HepG2 (cell line): ENCODE results near the gene COLEC12. TPM values are rescaled to one million over a fixed set of nuclear protein-coding genes. Genes with fewer than 3 reads are reported as not detected.

Experiments used
- ATAC-seq: fragments of 200-7000 bp; cut with Tn5 transposase; 3 replicates; pipeline ENCODE4 v1.9.1; 2020; ENCODE audit warnings: mild to moderate bottlenecking, moderate library complexity
- BruUV-seq: library from RNA; stranded (reverse); fragments of 400-500 nt; replicated peaks from 2 replicates; lab custom pipeline; 2021; lab: Mats Ljungman, UMichigan
- CTCF ChIA-PET: fragments of 300-600 bp; formaldehyde crosslinking; extraction: SDS; loops from one replicate; lab custom pipeline; 2021; ENCODE audit warnings: low total read pairs, inconsistent platforms, low intra/inter-chr PET ratio; lab: Yijun Ruan, JAX
- POLR2A ChIA-PET: fragments of 350-600 bp; sonication (Branson Sonifier 250); formaldehyde crosslinking; loops from one replicate; lab custom pipeline; 2020; ENCODE audit warnings: antibody characterized with exemption, inconsistent platforms; lab: Yijun Ruan, JAX
- DNase-seq: peaks from one replicate; pipeline ENCODE4 v3.0.0-alpha.2; 2015; ENCODE audit warnings: low spot score
- FAIRE-seq: peaks from 3 replicates; lab custom pipeline; 2011; peaks lifted over from hg19 to GRCh38; lab: Jason Lieb, UNC
- H2AFZ ChIP-seq: one replicate; pipeline ENCODE4 v1.6.1; 2011; ENCODE audit warnings: low read length, inconsistent platforms
- H3K27ac ChIP-seq: fragments of 300-600 bp; 3 replicates; pipeline ENCODE4 v1.8.0; 2011; ENCODE audit warnings: mixed run types, mild to moderate bottlenecking, mixed read lengths, low read length, inconsistent platforms; ENCODE audit not compliant: insufficient read depth; ENCODE audit errors: extremely low read length
- H3K27me3 ChIP-seq, 2 experiments: fragments of 200-600 bp in 1 of 2; 2 replicates in 1 of 2; 3 replicates in 1 of 2; pipeline versions ENCODE4 v1.6.0 to v1.8.0; 2011; ENCODE audit warnings: low read length in 2 of 2, mild to moderate bottlenecking in 2 of 2, moderate library complexity in 2 of 2, inconsistent platforms in 1 of 2; ENCODE audit not compliant: insufficient read depth in 2 of 2, control insufficient read depth in 1 of 2
- H3K36me3 ChIP-seq, 2 experiments: fragments of 200-600 bp in 1 of 2; replicated peaks in 1 of 2; 2 replicates in 1 of 2; 3 replicates in 1 of 2; pipeline versions ENCODE4 v1.5.1 to v1.8.0; 2011; ENCODE audit warnings: low read length in 2 of 2, inconsistent platforms in 1 of 2; ENCODE audit not compliant: insufficient read depth in 2 of 2, control insufficient read depth in 1 of 2
- H3K4me1 ChIP-seq: 2 replicates; pipeline ENCODE4 v1.5.1; 2012; ENCODE audit warnings: low read length, inconsistent platforms; ENCODE audit not compliant: insufficient read depth
- H3K4me2 ChIP-seq: 2 replicates; pipeline ENCODE4 v1.6.0; 2011; ENCODE audit warnings: low read depth, low read length, inconsistent platforms
- H3K4me3 ChIP-seq, 3 experiments: fragments of 200-600 bp in 1 of 3; sonication (generic), shearing (Covaris generic) in 1 of 3; replicated peaks in 1 of 3; 2 replicates each; pipeline ENCODE4 v1.5.1; 2011 to 2016; ENCODE audit warnings: low read length in 3 of 3, inconsistent platforms in 2 of 3, low read depth in 2 of 3, mild to moderate bottlenecking in 2 of 3, control low read depth in 1 of 3, mixed read lengths in 1 of 3; ENCODE audit not compliant: insufficient read depth in 1 of 3
- H3K79me2 ChIP-seq: one replicate; pipeline ENCODE4 v1.6.1; 2011; ENCODE audit warnings: low read length, inconsistent platforms; ENCODE audit not compliant: insufficient read depth
- H3K9ac ChIP-seq: 2 replicates; pipeline ENCODE4 v1.6.0; 2011; ENCODE audit warnings: mild to moderate bottlenecking, low read depth, low read length, inconsistent platforms; ENCODE audit not compliant: insufficient read depth
- H3K9me3 ChIP-seq: 2 replicates; pipeline ENCODE4 v1.5.1; 2012; ENCODE audit warnings: mild to moderate bottlenecking, low read length
- H4K20me1 ChIP-seq: 2 replicates; pipeline ENCODE4 v1.6.0; 2011; ENCODE audit warnings: inconsistent platforms, mild to moderate bottlenecking, low read length, moderate library complexity; ENCODE audit not compliant: insufficient read depth
- ATAD3A ChIP-seq: sonication (generic); formaldehyde crosslinking; IDR thresholded peaks from 2 replicates; pipeline ENCODE4 v1.4.0; 2020; ENCODE audit warnings: missing genetic modification reagents
- ATF1 ChIP-seq: IDR thresholded peaks from 2 replicates; pipeline ENCODE4 v1.6.1; 2016; ENCODE audit warnings: mild to moderate bottlenecking, control low read depth
- EHMT2 ChIP-seq: fragments of 200-600 bp; sonication (generic); IDR thresholded peaks from 2 replicates; pipeline ENCODE4 v1.7.0; 2017; ENCODE audit warnings: antibody characterized with exemption, low read depth, low read length, borderline replicate concordance
- IKZF1 ChIP-seq: fragments of 450-650 bp; IDR thresholded peaks from 2 replicates; pipeline ENCODE4 v1.7.1; 2016
- IKZF5 ChIP-seq: IDR thresholded peaks from 2 replicates; pipeline ENCODE4 v1.6.1; 2018; ENCODE audit warnings: missing genetic modification reagents, mild to moderate bottlenecking, missing compliant biosample characterization
- NCOA5 ChIP-seq: sonication (generic); formaldehyde crosslinking; IDR thresholded peaks from 2 replicates; pipeline ENCODE4 v1.4.0; 2020; ENCODE audit warnings: missing genetic modification reagents
- NONO ChIP-seq, 2 experiments: fragments of 450-650 bp in 1 of 2; sonication (generic) in 1 of 2; formaldehyde crosslinking in 1 of 2; IDR thresholded peaks in 1 of 2; conservative IDR thresholded peaks in 1 of 2; 2 replicates each; pipeline versions ENCODE4 v1.6.1 to v1.8.0; 2017 to 2022; ENCODE audit warnings: mild to moderate bottlenecking in 1 of 2, missing genetic modification reagents in 1 of 2, moderate library complexity in 1 of 2
- STAG1 ChIP-seq: sonication (generic); formaldehyde crosslinking; IDR thresholded peaks from 2 replicates; pipeline ENCODE4 v1.4.0; 2020; ENCODE audit warnings: missing genetic modification reagents
- ZNF274 ChIP-seq: sonication (generic); formaldehyde crosslinking; IDR thresholded peaks from 2 replicates; pipeline ENCODE4 v1.5.1; 2020; ENCODE audit warnings: mild to moderate bottlenecking, missing genetic modification reagents
- ZNF44 ChIP-seq: sonication (generic); formaldehyde crosslinking; IDR thresholded peaks from 2 replicates; pipeline ENCODE4 v1.5.1; 2020; ENCODE audit warnings: mild to moderate bottlenecking, missing genetic modification reagents
- ZNF652 ChIP-seq: IDR thresholded peaks from 2 replicates; pipeline ENCODE4 v1.6.1; 2016; ENCODE audit warnings: low read depth, borderline replicate concordance
- ZNF83 ChIP-seq: sonication (generic); formaldehyde crosslinking; IDR thresholded peaks from 2 replicates; pipeline ENCODE4 v1.4.0; 2020; ENCODE audit warnings: missing genetic modification reagents, mild to moderate bottlenecking, borderline replicate concordance
- WGBS: methylation state at CpG from one replicate; pipeline ENCODE4 v1.1.6; 2017; ENCODE audit warnings: low lambda C conversion rate; 5-methylcytosine and 5-hydroxymethylcytosine counted together
- in situ Hi-C: cut with HindIII; loops from 2 replicates; pipeline ENCODE4 v1.10.0; 2017; ENCODE audit warnings: low pct_unique_long_range_greater_than_20kb; ENCODE audit not compliant: extremely low pct_ligation_motif_present
- intact Hi-C: fragments of 100-400 bp; cut with micrococcal nuclease; formaldehyde crosslinking; loops from one replicate; pipeline ENCODE4 v1.10.0; 2022; ENCODE audit not compliant: unreplicated experiment
- polyA plus RNA-seq, 8 experiments: library from polyadenylated mRNA; depleted of rRNA in 3 of 8; stranded (reverse) in 7 of 8; unstranded in 1 of 8; fragments of >200 nt; fragmentation: Illumina TruSeq in 4 of 8; extraction: Trizol in 4 of 8; gene quantifications; 2 replicates each; pipeline versions ENCODE4 v1.2.1 to v1.2.3, GENCODE V29; 2011 to 2016; ENCODE audit warnings: low read depth in 4 of 8, missing spikeins in 1 of 8, mixed read lengths in 1 of 8; ENCODE audit not compliant: insufficient read depth in 1 of 8
- total RNA-seq, 5 experiments: library from RNA; depleted of rRNA; stranded (reverse); fragments of >200 nt; fragmentation: Illumina TruSeq; extraction: Trizol; gene quantifications; 2 replicates each; pipeline ENCODE4 v1.2.3, GENCODE V29; 2016; ENCODE audit warnings: low read depth in 1 of 5
- TF ChIP-seq, protein P1 (sequence below): sonication (generic); formaldehyde crosslinking; IDR thresholded peaks from 2 replicates; pipeline ENCODE4 v1.8.0; 2022; ENCODE audit warnings: mild to moderate bottlenecking, missing genetic modification reagents, moderate library complexity
- TF ChIP-seq, protein P2 (sequence below): sonication (generic); formaldehyde crosslinking; IDR thresholded peaks from 2 replicates; pipeline ENCODE4 v1.5.1; 2020; ENCODE audit warnings: missing genetic modification reagents, mild to moderate bottlenecking, borderline replicate concordance
- TF ChIP-seq, protein P3 (sequence below): sonication (generic); formaldehyde crosslinking; IDR thresholded peaks from 2 replicates; pipeline ENCODE4 v1.5.0; 2020; ENCODE audit warnings: mild to moderate bottlenecking, missing genetic modification reagents, moderate library complexity

COLEC12 gene
- total and polyA plus RNA-seq, 2 of the 13 experiments (the other 11 are each of a cell fraction or from before 2014, with no cell fraction given), result 0.02 to 0.11 TPM

DNA sequence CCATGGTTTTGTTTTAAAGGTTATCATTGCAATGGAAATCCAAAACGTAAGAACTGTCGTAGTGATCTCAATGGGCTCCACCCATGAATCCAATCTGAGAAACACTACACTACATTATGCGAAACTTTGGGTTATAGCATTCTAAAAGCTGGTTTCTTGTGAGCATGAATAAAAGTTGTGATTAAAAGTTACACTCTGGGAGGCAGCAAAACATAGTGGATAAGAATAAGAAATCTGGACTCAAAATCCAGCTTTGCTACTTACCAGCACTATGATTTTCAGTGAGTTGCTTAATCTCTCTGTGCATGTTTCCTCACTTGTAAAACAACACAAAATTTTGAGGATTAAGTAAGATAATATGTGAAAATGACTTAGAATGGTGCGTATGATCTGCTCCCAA lies 207.0 kb downstream of the COLEC12 start:
- no peaks in the 10 kb centered on the region for H4K20me1 ChIP-seq
- in situ Hi-C loops (no loop called here), intact Hi-C loops (no loop called here)
- no peak overlapping the region for H3K27ac ChIP-seq
- H3K36me3 ChIP-seq, result no peaks in the 10 kb centered on the region
- H2AFZ ChIP-seq, result no peak overlapping the region
- FAIRE-seq, result no peak
- no peaks in the 10 kb centered on the region for H3K4me1 ChIP-seq
- no peak overlapping the region for H3K4me2 ChIP-seq
- DNase-seq, result no peak
- H3K4me3 ChIP-seq, result no peak overlapping the region
- H3K79me2 ChIP-seq, result no peaks in the 10 kb centered on the region
- H3K9ac ChIP-seq, result no peak overlapping the region
- no peak for ATAC-seq
- BruUV-seq, result no TSS peak
- ChIA-PET CTCF (no interaction called here), POLR2A (no interaction called here)
- WGBS, result 41% methylated on average over 4 of the region's 4 CpGs
- TF ChIP-seq ZNF274 (CRISPR knock-in tag) (no peak), ZNF44 (no peak)
- H3K27me3 ChIP-seq, result peaks cover 0 to 6% of the 10 kb centered on the region in 2 experiments; a peak in 1 of 5 replicates
- no peaks in the 10 kb centered on the region for H3K9me3 ChIP-seq

DNA sequence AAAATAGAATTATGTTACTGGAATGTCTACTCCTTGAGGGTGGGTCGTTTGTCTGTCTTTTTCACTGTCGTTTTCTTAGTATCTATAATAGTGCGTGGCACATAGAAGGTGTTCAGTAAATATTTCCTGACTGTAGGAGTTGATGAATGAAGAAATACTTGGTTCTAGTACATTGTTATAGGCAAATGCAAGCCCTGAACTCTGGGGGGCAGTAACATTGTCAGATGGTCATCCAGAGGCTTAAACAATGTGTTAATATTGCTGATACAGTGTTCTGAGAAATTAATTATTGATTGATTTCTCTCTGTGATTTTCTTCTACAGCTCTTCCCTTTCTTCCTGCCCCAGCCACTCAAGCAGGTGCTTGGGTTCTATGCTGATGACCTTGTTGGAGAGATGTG lies 208.2 kb downstream of the COLEC12 start:
- Histone ChIP-seq H4K20me1 (no peaks in the 10 kb centered on the region), H3K4me1 (no peaks in the 10 kb centered on the region), H3K4me3 (no peak overlapping the region), H3K36me3 (no peaks in the 10 kb centered on the region), H3K9ac (no peak overlapping the region), H3K9me3 (no peaks in the 10 kb centered on the region), H3K27me3 (peaks cover 0 to 4% of the 10 kb centered on the region in 2 experiments; a peak in 1 of 5 replicates), H2AFZ (no peak overlapping the region), H3K4me2 (no peak overlapping the region), H3K27ac (no peak overlapping the region), H3K79me2 (no peaks in the 10 kb centered on the region)
- in situ Hi-C loops (no loop called here), intact Hi-C loops (no loop called here)
- BruUV-seq, result no TSS peak
- 14% methylated on average over 3 of the region's 3 CpGs for WGBS
- no peak for FAIRE-seq
- peak; percentile 33; the same call in 1 of the 3 replicates for ATAC-seq
- ChIA-PET CTCF (no interaction called here), POLR2A (no interaction called here)
- no peak for DNase-seq
- TF ChIP-seq, protein P1, sequence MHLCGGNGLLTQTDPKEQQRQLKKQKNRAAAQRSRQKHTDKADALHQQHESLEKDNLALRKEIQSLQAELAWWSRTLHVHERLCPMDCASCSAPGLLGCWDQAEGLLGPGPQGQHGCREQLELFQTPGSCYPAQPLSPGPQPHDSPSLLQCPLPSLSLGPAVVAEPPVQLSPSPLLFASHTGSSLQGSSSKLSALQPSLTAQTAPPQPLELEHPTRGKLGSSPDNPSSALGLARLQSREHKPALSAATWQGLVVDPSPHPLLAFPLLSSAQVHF (CRISPR knock-in tag), result no peak
- TF ChIP-seq STAG1 (CRISPR knock-in tag) (peak; percentile 33), EHMT2 (no peak), ZNF83 (CRISPR knock-in tag) (no peak), NCOA5 (CRISPR knock-in tag) (no peak), IKZF5 (CRISPR knock-in tag) (no peak), ATF1 (no peak), ZNF652 (CRISPR knock-in tag) (no peak), NONO (IDR thresholded peaks at IDR 0.05) (no peak), NONO (CRISPR knock-in tag; conservative IDR thresholded peaks at IDR 0.05) (no peak), ATAD3A (no peak), IKZF1 (no peak)
- TF ChIP-seq, protein P2, sequence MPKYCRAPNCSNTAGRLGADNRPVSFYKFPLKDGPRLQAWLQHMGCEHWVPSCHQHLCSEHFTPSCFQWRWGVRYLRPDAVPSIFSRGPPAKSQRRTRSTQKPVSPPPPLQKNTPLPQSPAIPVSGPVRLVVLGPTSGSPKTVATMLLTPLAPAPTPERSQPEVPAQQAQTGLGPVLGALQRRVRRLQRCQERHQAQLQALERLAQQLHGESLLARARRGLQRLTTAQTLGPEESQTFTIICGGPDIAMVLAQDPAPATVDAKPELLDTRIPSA, result no peak
- TF ChIP-seq, protein P3, sequence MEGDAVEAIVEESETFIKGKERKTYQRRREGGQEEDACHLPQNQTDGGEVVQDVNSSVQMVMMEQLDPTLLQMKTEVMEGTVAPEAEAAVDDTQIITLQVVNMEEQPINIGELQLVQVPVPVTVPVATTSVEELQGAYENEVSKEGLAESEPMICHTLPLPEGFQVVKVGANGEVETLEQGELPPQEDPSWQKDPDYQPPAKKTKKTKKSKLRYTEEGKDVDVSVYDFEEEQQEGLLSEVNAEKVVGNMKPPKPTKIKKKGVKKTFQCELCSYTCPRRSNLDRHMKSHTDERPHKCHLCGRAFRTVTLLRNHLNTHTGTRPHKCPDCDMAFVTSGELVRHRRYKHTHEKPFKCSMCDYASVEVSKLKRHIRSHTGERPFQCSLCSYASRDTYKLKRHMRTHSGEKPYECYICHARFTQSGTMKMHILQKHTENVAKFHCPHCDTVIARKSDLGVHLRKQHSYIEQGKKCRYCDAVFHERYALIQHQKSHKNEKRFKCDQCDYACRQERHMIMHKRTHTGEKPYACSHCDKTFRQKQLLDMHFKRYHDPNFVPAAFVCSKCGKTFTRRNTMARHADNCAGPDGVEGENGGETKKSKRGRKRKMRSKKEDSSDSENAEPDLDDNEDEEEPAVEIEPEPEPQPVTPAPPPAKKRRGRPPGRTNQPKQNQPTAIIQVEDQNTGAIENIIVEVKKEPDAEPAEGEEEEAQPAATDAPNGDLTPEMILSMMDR (CRISPR knock-in tag), result peak; percentile 30; the same call in 1 of the 2 replicates
